H9 (cell line): ENCODE results near the gene AQP11. TPM values are rescaled to one million over a fixed set of nuclear protein-coding genes. Genes with fewer than 3 reads are reported as not detected.

Experiments
- DNase-seq: peaks from one replicate; pipeline ENCODE4 v3.0.0-alpha.2; 2017
- H2AFZ ChIP-seq: one replicate; pipeline ENCODE4 v1.6.1; 2013; ENCODE audit warnings: mild to moderate bottlenecking, low read length, control low read depth, moderate library complexity
- H2AK5ac ChIP-seq: 2 replicates; pipeline ENCODE4 v1.6.1; 2013; ENCODE audit warnings: low read length, control low read depth, mixed read lengths; ENCODE audit not compliant: insufficient read length
- H2BK120ac ChIP-seq: one replicate; pipeline ENCODE4 v1.6.1; 2013; ENCODE audit warnings: low read depth, mild to moderate bottlenecking, low read length, control low read depth, inconsistent platforms; ENCODE audit not compliant: poor library complexity, severe bottlenecking
- H2BK12ac ChIP-seq: 2 replicates; pipeline ENCODE4 v1.6.1; 2013; ENCODE audit warnings: low read length, control low read depth, mixed read lengths, low read depth; ENCODE audit not compliant: insufficient read length
- H2BK15ac ChIP-seq: 2 replicates; pipeline ENCODE4 v1.6.1; 2013; ENCODE audit warnings: low read depth, low read length, control low read depth
- H2BK20ac ChIP-seq: one replicate; pipeline ENCODE4 v1.6.1; 2013; ENCODE audit warnings: low read depth, mild to moderate bottlenecking, low read length, control low read depth, inconsistent platforms; ENCODE audit not compliant: poor library complexity, severe bottlenecking
- H2BK5ac ChIP-seq: 2 replicates; pipeline ENCODE4 v1.6.1; 2013; ENCODE audit warnings: low read length, control low read depth, mixed read lengths; ENCODE audit not compliant: insufficient read length
- H3K14ac ChIP-seq: 2 replicates; pipeline ENCODE4 v1.6.1; 2013; ENCODE audit warnings: low read length, control low read depth; ENCODE audit not compliant: insufficient read depth
- H3K18ac ChIP-seq: 2 replicates; pipeline ENCODE4 v1.6.1; 2013; ENCODE audit warnings: low read depth, mild to moderate bottlenecking, mixed read lengths, low read length, control low read depth; ENCODE audit not compliant: insufficient read length
- H3K23ac ChIP-seq: 2 replicates; pipeline ENCODE4 v1.6.1; 2013; ENCODE audit warnings: low read length, control low read depth, mixed read lengths, low read depth; ENCODE audit not compliant: insufficient read length
- H3K23me2 ChIP-seq: 2 replicates; pipeline ENCODE4 v1.6.1; 2013; ENCODE audit warnings: low read depth, mild to moderate bottlenecking, mixed read lengths, low read length, control low read depth; ENCODE audit not compliant: insufficient read length, poor library complexity, severe bottlenecking
- H3K27ac ChIP-seq: 2 replicates; pipeline ENCODE4 v1.5.1; 2013; ENCODE audit warnings: low read length, control low read depth, mixed read lengths, low read depth; ENCODE audit not compliant: insufficient read length
- H3K27me3 ChIP-seq: 2 replicates; pipeline ENCODE4 v1.6.1; 2013; ENCODE audit warnings: low read length, control low read depth, inconsistent platforms; ENCODE audit not compliant: insufficient read depth
- H3K4ac ChIP-seq: 2 replicates; pipeline ENCODE4 v1.6.1; 2013; ENCODE audit warnings: low read depth, mild to moderate bottlenecking, control low read depth, inconsistent platforms, low read length, moderate library complexity
- H3K4me1 ChIP-seq: 2 replicates; pipeline ENCODE4 v1.6.1; 2013; ENCODE audit warnings: low read length, control low read depth, inconsistent platforms; ENCODE audit not compliant: insufficient read depth
- H3K4me2 ChIP-seq: 2 replicates; pipeline ENCODE4 v1.6.1; 2013; ENCODE audit warnings: low read length, control low read depth, mixed read lengths; ENCODE audit not compliant: insufficient read length, insufficient read depth
- H3K56ac ChIP-seq: 2 replicates; pipeline ENCODE4 v1.6.1; 2013; ENCODE audit warnings: low read depth, mild to moderate bottlenecking, mixed read lengths, low read length, control low read depth; ENCODE audit not compliant: insufficient read length
- H3K79me1 ChIP-seq: 2 replicates; pipeline ENCODE4 v1.6.1; 2013; ENCODE audit warnings: low read depth, mild to moderate bottlenecking, moderate library complexity, low read length, control low read depth, inconsistent platforms; ENCODE audit not compliant: insufficient read depth, poor library complexity, severe bottlenecking
- H3K79me2 ChIP-seq: 2 replicates; pipeline ENCODE4 v1.6.1; 2013; ENCODE audit warnings: low read length, control low read depth, inconsistent platforms; ENCODE audit not compliant: insufficient read depth
- H3K9ac ChIP-seq: 2 replicates; pipeline ENCODE4 v1.6.1; 2013; ENCODE audit warnings: low read length, control low read depth, mixed read lengths; ENCODE audit not compliant: insufficient read length; ENCODE audit errors: extremely low read depth
- H3K9me3 ChIP-seq: one replicate; pipeline ENCODE4 v1.6.1; 2013; ENCODE audit warnings: low read depth, low read length, inconsistent platforms; ENCODE audit not compliant: control insufficient read depth
- H3T11ph ChIP-seq: one replicate; pipeline ENCODE4 v1.6.1; 2013; ENCODE audit warnings: mild to moderate bottlenecking, low read length, control low read depth, inconsistent platforms
- H4K20me1 ChIP-seq: one replicate; pipeline ENCODE4 v1.6.1; 2013; ENCODE audit not compliant: control insufficient read depth, insufficient read length, insufficient read depth
- H4K5ac ChIP-seq: 2 replicates; pipeline ENCODE4 v1.6.1; 2013; ENCODE audit warnings: low read depth, mild to moderate bottlenecking, mixed read lengths, low read length, control low read depth; ENCODE audit not compliant: insufficient read length
- H4K8ac ChIP-seq: replicated peaks from 2 replicates; pipeline ENCODE4 v1.6.1; 2013; ENCODE audit warnings: low read length, control low read depth, mixed read lengths, low read depth; ENCODE audit not compliant: insufficient read length
- H4K91ac ChIP-seq: 2 replicates; pipeline ENCODE4 v1.6.1; 2013; ENCODE audit warnings: low read depth, mild to moderate bottlenecking, moderate library complexity, mixed read lengths, low read length, control low read depth; ENCODE audit not compliant: insufficient read length
- H3K27ac Mint-ChIP-seq, 3 experiments: 2 replicates in 2 of 3; 3 replicates in 1 of 3; pipeline ENCODE4 v1.8.0; 2020 to 2021; ENCODE audit warnings: mixed read lengths in 3 of 3, mild to moderate bottlenecking in 1 of 3, moderate library complexity in 1 of 3
- H3K27me3 Mint-ChIP-seq: 2 replicates; pipeline ENCODE4 v1.8.0; 2021; ENCODE audit warnings: low read depth, mild to moderate bottlenecking, moderate library complexity, mixed read lengths
- H3K36me3 Mint-ChIP-seq, 3 experiments: 2 replicates in 2 of 3; 3 replicates in 1 of 3; pipeline ENCODE4 v1.8.0; 2020 to 2021; ENCODE audit warnings: low read depth in 3 of 3, mixed read lengths in 3 of 3; ENCODE audit not compliant: insufficient read depth in 1 of 3
- H3K4me1 Mint-ChIP-seq, 2 experiments: 2 replicates each; pipeline ENCODE4 v1.8.0; 2020; ENCODE audit warnings: mixed read lengths in 2 of 2
- H3K4me3 Mint-ChIP-seq, 2 experiments: 2 replicates in 1 of 2; 3 replicates in 1 of 2; pipeline ENCODE4 v1.8.0; 2020 to 2021; ENCODE audit warnings: mild to moderate bottlenecking in 2 of 2, mixed read lengths in 2 of 2, moderate library complexity in 1 of 2
- H3K9me3 Mint-ChIP-seq, 2 experiments: 2 replicates in 1 of 2; 3 replicates in 1 of 2; pipeline ENCODE4 v1.8.0; 2020; ENCODE audit warnings: mild to moderate bottlenecking in 2 of 2, mixed read lengths in 2 of 2, moderate library complexity in 1 of 2
- CTCF ChIP-seq: fragments of 200-600 bp; sonication (generic); conservative IDR thresholded peaks from 3 replicates; pipeline ENCODE4 v1.8.0; 2021; ENCODE audit warnings: antibody characterized with exemption, mild to moderate bottlenecking
- WGBS: extraction: QIAGEN DNeasy Blood & Tissue Kit; methylation state at CpG from one replicate; pipeline ENCODE4 v1.1.7; 2013; ENCODE audit warnings: missing lambda C conversion rate, low lambda C conversion rate, mixed read lengths; ENCODE audit not compliant: insufficient read length; ENCODE audit errors: extremely low coverage; 5-methylcytosine and 5-hydroxymethylcytosine counted together
- total RNA-seq: library from RNA; stranded (reverse); gene quantifications from 2 replicates; pipeline ENCODE4 v1.2.1, GENCODE V29; 2021

Gene AQP11
- total RNA-seq, 1 experiment from 2014 or later: 1.1 TPM

- Histone ChIP-seq H3K4me2 (no peak overlapping the region), H3K27ac (no peak overlapping the region), H4K8ac (no peak overlapping the region), H2AK5ac (no peak overlapping the region), H4K5ac (no peak overlapping the region), H3K18ac (no peak overlapping the region), H3K27me3 (no peaks in the 10 kb centered on the region), H3K79me1 (no peaks in the 10 kb centered on the region), H3K4ac (no peak overlapping the region), H4K91ac (no peak overlapping the region), H3K4me1 (no peaks in the 10 kb centered on the region), H2BK20ac (no peak overlapping the region), H3T11ph (no peak overlapping the region), H3K23me2 (no peaks in the 10 kb centered on the region), H2BK120ac (no peak overlapping the region), H3K9me3 (no peaks in the 10 kb centered on the region), H2BK5ac (no peak overlapping the region), H3K56ac (no peak overlapping the region), H3K14ac (no peak overlapping the region), H2AFZ (no peak overlapping the region), H2BK12ac (no peak overlapping the region), H4K20me1 (no peaks in the 10 kb centered on the region), H3K9ac (no peak overlapping the region), H3K79me2 (no peaks in the 10 kb centered on the region), H2BK15ac (no peak overlapping the region), H3K23ac (no peak overlapping the region)
- no peaks in the 10 kb centered on the region for H3K9me3 Mint-ChIP-seq
- no peak for TF ChIP-seq CTCF
- H3K4me3 Mint-ChIP-seq: no peak overlapping the region
- H3K27ac Mint-ChIP-seq: no peak overlapping the region
- no CpG with 5 or more reads among the region's 3 CpGs for WGBS
- no peak for DNase-seq
- no peaks in the 10 kb centered on the region for H3K36me3 Mint-ChIP-seq
- peaks cover 6 to 11% of the 10 kb centered on the region in 2 experiments for H3K4me1 Mint-ChIP-seq
- H3K27me3 Mint-ChIP-seq: no peaks in the 10 kb centered on the region
Measured at GRCh38 chr11:77647654-77648305, 58.0 kb downstream of the AQP11 start.
